ENCODE measurements around the gene MSH3.
A peak's percentile ranks its signal among the peaks of the same experiment; 100 is the strongest.
"Not testable (repeated sequence)": the region's sequence is repeated elsewhere in the genome, so short reads cannot be mapped to it uniquely, and the experiment has no call there.

The MSH3 gene

GRCh38 chr5:80759866-80760577 is 105.6 kb downstream of the MSH3 start:
- peak; percentile 73 for DNase-seq

DNA sequence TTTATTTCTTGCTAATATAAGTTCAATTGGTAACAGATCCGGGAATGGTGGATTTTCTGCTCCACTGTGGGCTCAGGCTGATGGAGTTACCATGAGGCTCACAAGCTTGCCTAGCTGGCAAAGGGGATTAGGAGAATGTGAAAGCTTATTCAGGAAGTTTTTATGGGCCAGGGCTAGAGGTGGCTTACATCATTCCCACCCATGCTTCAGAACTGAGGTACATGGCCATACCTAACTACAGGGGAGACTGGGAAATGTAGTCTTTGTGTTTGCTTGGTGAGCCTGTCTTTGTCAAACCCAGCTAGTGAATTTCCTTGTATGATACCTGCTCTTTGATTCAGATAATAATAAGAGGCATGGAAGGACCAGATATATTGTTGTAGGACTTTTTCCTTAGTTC is 106.2 kb downstream of the MSH3 start:
- peak; percentile 4 for DNase-seq

DNA sequence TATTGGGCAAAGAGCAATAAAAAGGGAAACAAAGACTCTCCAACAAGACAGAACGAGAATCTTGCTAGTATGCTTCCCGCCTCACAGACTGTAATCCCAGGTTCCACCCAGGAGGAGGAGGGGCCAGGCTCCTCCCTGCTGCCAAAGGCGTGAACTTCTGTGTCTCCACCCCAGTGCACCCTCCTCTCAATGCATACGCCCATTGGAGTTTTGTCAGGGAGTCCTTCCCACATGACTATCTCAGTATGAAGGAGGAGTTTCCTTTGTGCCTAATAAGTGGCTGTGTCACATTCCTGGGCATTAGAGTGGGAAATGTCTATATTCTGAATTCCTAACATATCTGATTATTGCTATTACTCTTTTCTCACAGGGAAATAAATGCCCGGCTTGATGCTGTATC is 106.7 kb downstream of the MSH3 start:
- DNase-seq = no peak

GRCh38 chr5:80761966-80762365 is 107.5 kb downstream of the MSH3 start:
- peak; percentile 26 for DNase-seq

- no peak for DNase-seq
These were observed 108.1 kb downstream of the MSH3 start for GRCh38 chr5:80762573-80762972.

- DNase-seq = no peak
These were observed 108.8 kb downstream of the MSH3 start for GRCh38 chr5:80763211-80763610.

DNA sequence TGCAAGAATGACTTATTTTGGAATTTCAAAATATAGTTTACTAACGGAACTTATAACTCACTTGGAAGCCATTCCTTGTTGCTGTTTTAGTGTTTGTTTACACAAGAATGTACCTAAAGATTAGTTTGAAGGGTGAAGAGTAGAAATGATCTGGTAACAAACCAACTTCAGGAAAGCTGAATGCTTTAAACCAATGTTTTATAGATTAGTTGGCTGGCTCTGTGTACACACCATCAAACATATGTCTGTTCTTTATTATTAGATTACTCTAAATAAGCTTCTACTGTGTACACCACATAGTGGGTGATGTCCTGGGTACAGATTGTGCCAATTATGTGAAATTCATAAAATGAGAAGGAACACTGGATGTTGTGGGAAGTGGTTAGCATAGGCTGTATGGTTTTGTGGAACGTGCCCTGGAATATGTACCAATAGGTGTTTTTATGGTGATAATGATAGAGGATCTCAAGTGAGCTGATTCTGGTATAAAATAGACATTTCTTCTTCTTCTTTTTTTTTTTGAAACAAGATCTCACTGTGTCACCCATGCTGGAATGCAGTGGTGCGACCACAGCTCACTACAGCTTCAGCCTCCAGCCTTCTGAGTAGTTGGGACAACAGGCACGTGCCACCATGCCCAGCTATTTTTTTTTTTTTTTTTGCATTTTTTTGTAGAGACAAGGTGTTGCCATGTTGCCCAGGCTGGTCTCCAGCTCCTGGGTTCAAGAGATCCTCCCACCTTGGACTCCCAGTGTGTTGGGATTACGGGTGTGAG is 109.6 kb downstream of the MSH3 start:
- no peak for DNase-seq

DNA sequence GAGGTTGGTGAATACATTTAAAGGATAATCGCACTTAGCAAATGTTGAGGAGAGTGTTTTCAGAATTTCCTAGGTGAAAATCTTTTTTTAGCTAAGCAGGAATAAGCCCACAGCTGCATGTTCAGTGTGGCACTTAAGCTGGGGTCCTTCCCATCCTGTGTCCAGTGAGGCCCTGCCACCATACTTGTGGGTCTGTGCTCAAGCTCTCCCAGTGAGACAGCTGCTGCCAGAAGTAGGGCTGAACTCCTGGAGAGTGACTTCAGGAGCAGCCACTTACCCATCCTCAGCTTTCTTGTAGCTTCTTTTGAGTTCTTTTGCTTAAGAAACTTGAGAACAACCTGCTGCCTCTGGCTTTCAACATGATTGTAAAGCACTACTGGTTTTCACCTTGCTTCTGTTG is 110.3 kb downstream of the MSH3 start:
- no peak for DNase-seq

GRCh38 chr5:80777347-80778287 is 123.2 kb downstream of the MSH3 start:
- no peak for DNase-seq

- DNase-seq = no peak
These were observed 125.6 kb downstream of the MSH3 start for GRCh38 chr5:80780024-80780423.

- no peak for DNase-seq
These were observed 126.4 kb downstream of the MSH3 start for GRCh38 chr5:80780761-80781285.

- no peak for DNase-seq
These were observed 126.9 kb downstream of the MSH3 start for GRCh38 chr5:80781356-80781755.

GRCh38 chr5:80782626-80783025 is 128.2 kb downstream of the MSH3 start:
- DNase-seq = no peak

GRCh38 chr5:80783751-80784150 is 129.3 kb downstream of the MSH3 start:
- DNase-seq = not testable (repeated sequence)

- no peak for DNase-seq
These were observed 130.0 kb downstream of the MSH3 start for GRCh38 chr5:80784451-80784850.

- peak; percentile 32 for DNase-seq
These were observed 135.0 kb downstream of the MSH3 start for GRCh38 chr5:80789319-80790016.

DNA sequence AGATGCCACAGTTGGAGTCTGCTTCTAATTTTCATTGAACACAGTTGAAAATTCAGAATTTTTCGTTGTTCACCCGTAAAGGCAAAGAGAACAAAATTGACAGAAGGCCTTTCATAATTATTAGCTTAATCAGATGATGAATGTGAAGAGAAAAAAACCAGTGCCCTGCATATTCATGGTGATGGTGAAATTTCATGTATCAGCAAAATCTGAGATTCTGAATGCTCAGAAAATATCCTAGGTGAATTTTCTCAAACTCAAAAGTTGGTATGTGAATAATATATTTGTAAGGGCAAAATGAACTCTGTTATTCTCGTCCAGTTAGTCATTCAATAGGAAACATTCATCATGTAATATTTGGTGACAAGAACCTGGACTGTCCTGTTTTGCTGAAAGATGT is 136.2 kb downstream of the MSH3 start:
- DNase-seq = no peak

- no peak for DNase-seq
These were observed 138.9 kb downstream of the MSH3 start for GRCh38 chr5:80793354-80793753.

DNA sequence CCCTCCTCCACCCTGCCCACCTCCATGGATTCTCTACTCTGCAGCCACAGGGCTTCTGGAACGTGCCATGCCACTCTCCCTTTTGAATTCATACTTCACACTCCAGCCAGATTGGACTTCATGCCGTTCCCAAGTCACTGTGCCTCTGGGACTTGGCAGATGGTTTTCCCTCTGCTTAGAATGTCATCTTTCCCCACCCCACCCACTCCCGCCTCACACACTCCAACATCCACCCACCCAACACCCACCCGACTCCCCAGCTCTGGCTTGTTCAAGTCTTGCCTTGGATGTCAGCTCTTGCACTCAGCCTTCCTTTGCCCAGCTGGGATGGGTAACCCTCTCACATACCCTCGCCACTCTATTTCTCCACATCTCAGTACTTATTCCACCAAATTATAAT is 142.4 kb downstream of the MSH3 start:
- DNase-seq = no peak

GRCh38 chr5:80797428-80798024 is 143.1 kb downstream of the MSH3 start:
- no peak for DNase-seq

DNA sequence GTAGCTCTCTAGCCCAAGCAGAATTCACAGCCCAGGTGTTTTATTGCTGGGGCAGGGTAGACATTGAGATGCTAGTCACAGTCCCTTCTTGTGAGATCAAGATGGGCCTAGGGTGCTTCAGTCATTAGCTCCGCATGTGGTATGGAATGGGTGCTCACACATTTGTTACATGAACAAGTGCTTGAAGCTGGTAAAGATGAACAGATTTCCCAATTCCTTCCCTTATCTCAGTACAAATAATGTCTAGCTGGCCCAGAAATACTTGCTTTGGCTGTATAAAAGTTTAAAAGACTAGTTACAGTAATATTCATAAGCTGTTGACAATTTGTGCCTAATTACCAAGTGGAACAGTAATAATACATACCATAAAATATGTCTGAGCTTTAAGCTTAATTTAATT is 143.7 kb downstream of the MSH3 start:
- DNase-seq = no peak

GRCh38 chr5:80798633-80799032 is 144.2 kb downstream of the MSH3 start:
- no peak for DNase-seq
